Endothelial cell of umbilical vein (primary cell): ENCODE data around the gene ABLIM1.

ENCODE experiments used
- EZH2 ChIP-seq: IDR thresholded peaks from 2 replicates; pipeline ENCODE4 v1.6.1; 2012; ENCODE audit warnings: borderline replicate concordance, low read depth, mild to moderate bottlenecking, moderate library complexity, low read length, inconsistent platforms; ENCODE audit not compliant: severe bottlenecking
- POLR2A ChIP-seq: IDR thresholded peaks from 2 replicates; pipeline ENCODE4 v1.6.1; 2012; ENCODE audit warnings: low read depth, mild to moderate bottlenecking, control low read depth, low read length
- POLR2AphosphoS5 ChIP-seq: IDR thresholded peaks from 2 replicates; pipeline ENCODE4 v1.6.1; 2012; ENCODE audit warnings: low read depth, mild to moderate bottlenecking, control low read depth, low read length, moderate library complexity; ENCODE audit not compliant: insufficient read depth
- TF ChIP-seq, protein P1 (sequence below), 2 donors: IDR thresholded peaks; 1 replicate in 1 of 2; 2 replicates in 1 of 2; pipeline ENCODE4 v1.5.1; 2011; ENCODE audit warnings: low read length in 2 of 2, mild to moderate bottlenecking in 2 of 2, moderate library complexity in 2 of 2, control low read depth in 1 of 2, inconsistent platforms in 1 of 2, low read depth in 1 of 2; ENCODE audit not compliant: insufficient read depth in 1 of 2; ENCODE audit errors: extremely low read depth in 1 of 2

DNA sequence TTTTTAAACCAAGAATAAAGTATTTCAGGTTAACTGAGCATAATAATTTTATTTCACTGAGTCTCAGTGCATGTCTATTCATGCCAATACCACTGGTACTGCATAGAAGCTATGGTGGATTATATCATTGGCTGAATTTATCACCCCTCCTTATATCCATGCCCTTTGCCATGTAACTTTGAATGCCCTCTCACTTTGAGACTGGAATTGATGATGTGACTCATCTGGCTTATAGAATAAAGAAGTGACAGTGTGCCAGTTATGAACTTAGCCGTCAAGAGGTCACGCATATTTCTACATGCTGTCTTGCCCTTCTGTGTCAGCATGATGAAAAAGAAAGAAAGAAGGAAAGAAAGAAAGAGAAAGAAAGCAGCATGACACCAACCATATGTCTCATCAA is 20.7 kb upstream of the ABLIM1 start:
- TF ChIP-seq, protein P1, sequence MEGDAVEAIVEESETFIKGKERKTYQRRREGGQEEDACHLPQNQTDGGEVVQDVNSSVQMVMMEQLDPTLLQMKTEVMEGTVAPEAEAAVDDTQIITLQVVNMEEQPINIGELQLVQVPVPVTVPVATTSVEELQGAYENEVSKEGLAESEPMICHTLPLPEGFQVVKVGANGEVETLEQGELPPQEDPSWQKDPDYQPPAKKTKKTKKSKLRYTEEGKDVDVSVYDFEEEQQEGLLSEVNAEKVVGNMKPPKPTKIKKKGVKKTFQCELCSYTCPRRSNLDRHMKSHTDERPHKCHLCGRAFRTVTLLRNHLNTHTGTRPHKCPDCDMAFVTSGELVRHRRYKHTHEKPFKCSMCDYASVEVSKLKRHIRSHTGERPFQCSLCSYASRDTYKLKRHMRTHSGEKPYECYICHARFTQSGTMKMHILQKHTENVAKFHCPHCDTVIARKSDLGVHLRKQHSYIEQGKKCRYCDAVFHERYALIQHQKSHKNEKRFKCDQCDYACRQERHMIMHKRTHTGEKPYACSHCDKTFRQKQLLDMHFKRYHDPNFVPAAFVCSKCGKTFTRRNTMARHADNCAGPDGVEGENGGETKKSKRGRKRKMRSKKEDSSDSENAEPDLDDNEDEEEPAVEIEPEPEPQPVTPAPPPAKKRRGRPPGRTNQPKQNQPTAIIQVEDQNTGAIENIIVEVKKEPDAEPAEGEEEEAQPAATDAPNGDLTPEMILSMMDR (IDR thresholded peaks at IDR 0.05; ENCODE audit: extremely low read depth in 1 of 2, insufficient read depth in 1 of 2, low read depth in 1 of 2, low read length in 2 of 2): no peak
- TF ChIP-seq EZH2 (no peak), POLR2AphosphoS5 (no peak), POLR2A (no peak)
